Breast epithelium (tissue), 3 donors: ENCODE data around the gene HSPBP1.

ENCODE experiments used
- CTCF ChIP-seq, 3 donors: fragments of 450-650 bp; IDR thresholded peaks; one replicate each; pipeline ENCODE4 v1.5.1; 2016 to 2017; ENCODE audit warnings: antibody characterized with exemption in 3 of 3, mild to moderate bottlenecking in 3 of 3, moderate library complexity in 3 of 3
- POLR2A ChIP-seq: fragments of 450-650 bp; IDR thresholded peaks from one replicate; pipeline ENCODE4 v1.6.1; 2016; ENCODE audit warnings: antibody characterized with exemption, mild to moderate bottlenecking, moderate library complexity
- POLR2AphosphoS5 ChIP-seq, 3 donors: sonication (generic); formaldehyde crosslinking; IDR thresholded peaks; one replicate each; pipeline ENCODE4 v1.6.1; 2017; ENCODE audit warnings: antibody characterized with exemption in 3 of 3

- TF ChIP-seq CTCF (IDR thresholded peaks at IDR 0.05) (no peak), POLR2A (no peak), POLR2AphosphoS5 (IDR thresholded peaks at IDR 0.05) (no peak)
Measured at GRCh38 chr19:55258476-55258827, 21.5 kb downstream of the HSPBP1 start.
